T-helper 2 cell treated with Interferon-gamma antibody and Interleukin-4, amounts not matched to agents 5 μg/mL and 100 μg/mL, for 36 hours (primary cell): ENCODE measurements around the gene BAHD1.

Experiments used
- DNase-seq: peaks from one replicate; pipeline ENCODE4 v3.0.0; 2021; ENCODE audit warnings: low spot score
- H3K27ac Mint-ChIP-seq: one replicate; pipeline ENCODE4 v1.8.0; 2021; ENCODE audit warnings: mild to moderate bottlenecking, mixed read lengths
- H3K27me3 Mint-ChIP-seq: one replicate; pipeline ENCODE4 v1.8.0; 2021; ENCODE audit warnings: low read depth, mixed read lengths
- H3K36me3 Mint-ChIP-seq: one replicate; pipeline ENCODE4 v1.8.0; 2021; ENCODE audit warnings: low read depth, mixed read lengths
- H3K4me1 Mint-ChIP-seq: one replicate; pipeline ENCODE4 v1.8.0; 2021; ENCODE audit warnings: low read depth, mixed read lengths
- H3K4me3 Mint-ChIP-seq: one replicate; pipeline ENCODE4 v1.8.0; 2022; ENCODE audit warnings: mild to moderate bottlenecking, moderate library complexity, mixed read lengths
- H3K9me3 Mint-ChIP-seq: one replicate; pipeline ENCODE4 v1.8.0; 2021; ENCODE audit warnings: mixed read lengths

BAHD1 gene

GRCh38 chr15:40474581-40474980, 33.8 kb downstream of the BAHD1 start:
- H3K27me3 Mint-ChIP-seq: peaks cover 17% of the 10 kb centered on the region
- peaks cover 10% of the 10 kb centered on the region for H3K4me1 Mint-ChIP-seq
- no peak for DNase-seq
- H3K36me3 Mint-ChIP-seq: peaks cover 4% of the 10 kb centered on the region
- no peak overlapping the region for H3K4me3 Mint-ChIP-seq
- no peaks in the 10 kb centered on the region for H3K9me3 Mint-ChIP-seq
- no peak overlapping the region for H3K27ac Mint-ChIP-seq

- H3K9me3 Mint-ChIP-seq: no peaks in the 10 kb centered on the region
- peaks cover 3% of the 10 kb centered on the region for H3K4me1 Mint-ChIP-seq
- DNase-seq: no peak
- H3K27ac Mint-ChIP-seq: no peak overlapping the region
- peaks cover 41% of the 10 kb centered on the region for H3K27me3 Mint-ChIP-seq
- H3K36me3 Mint-ChIP-seq: no peaks in the 10 kb centered on the region
- H3K4me3 Mint-ChIP-seq: no peak overlapping the region
Observed at GRCh38 chr15:40477642-40478327, 37.0 kb downstream of the BAHD1 start.

- Mint-ChIP-seq H3K4me1 (no peaks in the 10 kb centered on the region), H3K36me3 (no peaks in the 10 kb centered on the region), H3K27me3 (peaks cover 48% of the 10 kb centered on the region), H3K4me3 (no peak overlapping the region), H3K9me3 (no peaks in the 10 kb centered on the region), H3K27ac (no peak overlapping the region)
- DNase-seq: no peak
Observed at GRCh38 chr15:40479024-40479423, 38.3 kb downstream of the BAHD1 start.

GRCh38 chr15:40481341-40482074, 40.8 kb downstream of the BAHD1 start:
- no peak overlapping the region for H3K4me3 Mint-ChIP-seq
- H3K4me1 Mint-ChIP-seq: no peaks in the 10 kb centered on the region

GRCh38 chr15:40483919-40484318, 43.2 kb downstream of the BAHD1 start:
- no peaks in the 10 kb centered on the region for H3K36me3 Mint-ChIP-seq
- DNase-seq: no peak
- H3K4me1 Mint-ChIP-seq: no peaks in the 10 kb centered on the region
- no peaks in the 10 kb centered on the region for H3K9me3 Mint-ChIP-seq
- H3K27me3 Mint-ChIP-seq: peaks cover 39% of the 10 kb centered on the region
- H3K4me3 Mint-ChIP-seq: no peak overlapping the region
- no peak overlapping the region for H3K27ac Mint-ChIP-seq

More at GRCh38 chr15:40481341-40482074, 40.8 kb downstream of the BAHD1 start:
- H3K36me3 Mint-ChIP-seq: no peaks in the 10 kb centered on the region
- no peak overlapping the region for H3K27ac Mint-ChIP-seq
- peaks cover 48% of the 10 kb centered on the region for H3K27me3 Mint-ChIP-seq
- no peak for DNase-seq
- no peaks in the 10 kb centered on the region for H3K9me3 Mint-ChIP-seq

GRCh38 chr15:40486066-40486770, 45.5 kb downstream of the BAHD1 start:
- H3K4me1 Mint-ChIP-seq: no peaks in the 10 kb centered on the region
- H3K27ac Mint-ChIP-seq: no peak overlapping the region
- DNase-seq: no peak
- H3K4me3 Mint-ChIP-seq: no peak overlapping the region
- H3K9me3 Mint-ChIP-seq: no peaks in the 10 kb centered on the region
- H3K36me3 Mint-ChIP-seq: no peaks in the 10 kb centered on the region
- peaks cover 27% of the 10 kb centered on the region for H3K27me3 Mint-ChIP-seq

GRCh38 chr15:40487816-40488682, 47.3 kb downstream of the BAHD1 start:
- no peak overlapping the region for H3K4me3 Mint-ChIP-seq
- peaks cover 10% of the 10 kb centered on the region for H3K27me3 Mint-ChIP-seq
- no peak overlapping the region for H3K27ac Mint-ChIP-seq
- no peaks in the 10 kb centered on the region for H3K36me3 Mint-ChIP-seq
- no peaks in the 10 kb centered on the region for H3K9me3 Mint-ChIP-seq
- no peak for DNase-seq
- peaks cover 3% of the 10 kb centered on the region for H3K4me1 Mint-ChIP-seq

- no peak for DNase-seq
- Mint-ChIP-seq H3K36me3 (no peaks in the 10 kb centered on the region), H3K4me3 (no peak overlapping the region), H3K27me3 (peaks cover 5% of the 10 kb centered on the region), H3K9me3 (no peaks in the 10 kb centered on the region), H3K27ac (no peak overlapping the region), H3K4me1 (peaks cover 14% of the 10 kb centered on the region)
Observed at GRCh38 chr15:40489274-40490175, 48.8 kb downstream of the BAHD1 start.

GRCh38 chr15:40493089-40493840, 52.5 kb downstream of the BAHD1 start:
- peak overlapping the region; percentile 26 for H3K27ac Mint-ChIP-seq
- H3K9me3 Mint-ChIP-seq: no peaks in the 10 kb centered on the region
- H3K4me1 Mint-ChIP-seq: peaks cover 14% of the 10 kb centered on the region
- peak; percentile 75 for DNase-seq
- H3K4me3 Mint-ChIP-seq: peak overlapping the region; percentile 19
- no peaks in the 10 kb centered on the region for H3K27me3 Mint-ChIP-seq
- no peaks in the 10 kb centered on the region for H3K36me3 Mint-ChIP-seq

- no peaks in the 10 kb centered on the region for H3K36me3 Mint-ChIP-seq
- H3K27me3 Mint-ChIP-seq: no peaks in the 10 kb centered on the region
- no peak overlapping the region for H3K27ac Mint-ChIP-seq
- no peak overlapping the region for H3K4me3 Mint-ChIP-seq
- H3K4me1 Mint-ChIP-seq: peaks cover 14% of the 10 kb centered on the region
- H3K9me3 Mint-ChIP-seq: no peaks in the 10 kb centered on the region
- DNase-seq: no peak
Observed at GRCh38 chr15:40495516-40495915, 54.8 kb downstream of the BAHD1 start.

- H3K4me3 Mint-ChIP-seq: no peak overlapping the region
- no peak for DNase-seq
- H3K36me3 Mint-ChIP-seq: no peaks in the 10 kb centered on the region
- H3K4me1 Mint-ChIP-seq: peaks cover 7% of the 10 kb centered on the region
- no peak overlapping the region for H3K27ac Mint-ChIP-seq
- no peaks in the 10 kb centered on the region for H3K9me3 Mint-ChIP-seq
- peaks cover 11% of the 10 kb centered on the region for H3K27me3 Mint-ChIP-seq
Observed at GRCh38 chr15:40498418-40498817, 57.7 kb downstream of the BAHD1 start.

- H3K27ac Mint-ChIP-seq: no peak overlapping the region
- peaks cover 15% of the 10 kb centered on the region for H3K27me3 Mint-ChIP-seq
- no peaks in the 10 kb centered on the region for H3K36me3 Mint-ChIP-seq
- no peak overlapping the region for H3K4me3 Mint-ChIP-seq
- H3K4me1 Mint-ChIP-seq: peaks cover 4% of the 10 kb centered on the region
- H3K9me3 Mint-ChIP-seq: no peaks in the 10 kb centered on the region
- DNase-seq: no peak
Observed at GRCh38 chr15:40498891-40499290, 58.1 kb downstream of the BAHD1 start.
